Measurements from ENCODE around the gene ARSB.
"Not testable (repeated sequence)": the region's sequence is repeated elsewhere in the genome, so short reads cannot be mapped to it uniquely, and the experiment has no call there.

DNA sequence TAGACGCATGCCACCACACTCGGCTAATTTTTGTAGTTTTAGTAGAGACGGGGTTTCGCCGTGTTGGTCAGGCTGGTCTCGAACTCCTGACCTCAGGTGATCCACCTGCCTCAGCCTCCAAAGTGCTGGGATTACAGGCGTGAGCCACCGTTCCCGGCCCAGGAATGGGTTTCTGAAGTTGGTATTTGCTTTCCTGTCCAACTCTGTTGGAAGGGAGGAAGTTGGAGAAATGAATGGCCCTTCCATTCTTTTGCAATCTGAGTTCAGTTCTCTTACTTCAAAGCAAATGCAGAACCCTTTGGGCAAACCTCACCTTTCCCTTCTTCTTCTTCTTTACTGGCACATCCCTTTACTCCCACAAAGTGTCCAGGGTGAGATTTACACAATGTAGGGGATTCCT is 1.9 kb downstream of the ARSB start:
- TF ChIP-seq CTCF (conservative IDR thresholded peaks at IDR 0.05; ENCODE audit: low read length); EZH2phosphoT487 (IDR thresholded peaks at IDR 0.05; ENCODE audit: borderline replicate concordance, low read depth, low read length): not testable (repeated sequence)

All from OCI-LY7 (cell line).